ENCODE data around the gene TNRC6C. TPM values are rescaled to one million over a fixed set of nuclear protein-coding genes. Genes with fewer than 3 reads are reported as not detected.

TNRC6C gene, protein sequence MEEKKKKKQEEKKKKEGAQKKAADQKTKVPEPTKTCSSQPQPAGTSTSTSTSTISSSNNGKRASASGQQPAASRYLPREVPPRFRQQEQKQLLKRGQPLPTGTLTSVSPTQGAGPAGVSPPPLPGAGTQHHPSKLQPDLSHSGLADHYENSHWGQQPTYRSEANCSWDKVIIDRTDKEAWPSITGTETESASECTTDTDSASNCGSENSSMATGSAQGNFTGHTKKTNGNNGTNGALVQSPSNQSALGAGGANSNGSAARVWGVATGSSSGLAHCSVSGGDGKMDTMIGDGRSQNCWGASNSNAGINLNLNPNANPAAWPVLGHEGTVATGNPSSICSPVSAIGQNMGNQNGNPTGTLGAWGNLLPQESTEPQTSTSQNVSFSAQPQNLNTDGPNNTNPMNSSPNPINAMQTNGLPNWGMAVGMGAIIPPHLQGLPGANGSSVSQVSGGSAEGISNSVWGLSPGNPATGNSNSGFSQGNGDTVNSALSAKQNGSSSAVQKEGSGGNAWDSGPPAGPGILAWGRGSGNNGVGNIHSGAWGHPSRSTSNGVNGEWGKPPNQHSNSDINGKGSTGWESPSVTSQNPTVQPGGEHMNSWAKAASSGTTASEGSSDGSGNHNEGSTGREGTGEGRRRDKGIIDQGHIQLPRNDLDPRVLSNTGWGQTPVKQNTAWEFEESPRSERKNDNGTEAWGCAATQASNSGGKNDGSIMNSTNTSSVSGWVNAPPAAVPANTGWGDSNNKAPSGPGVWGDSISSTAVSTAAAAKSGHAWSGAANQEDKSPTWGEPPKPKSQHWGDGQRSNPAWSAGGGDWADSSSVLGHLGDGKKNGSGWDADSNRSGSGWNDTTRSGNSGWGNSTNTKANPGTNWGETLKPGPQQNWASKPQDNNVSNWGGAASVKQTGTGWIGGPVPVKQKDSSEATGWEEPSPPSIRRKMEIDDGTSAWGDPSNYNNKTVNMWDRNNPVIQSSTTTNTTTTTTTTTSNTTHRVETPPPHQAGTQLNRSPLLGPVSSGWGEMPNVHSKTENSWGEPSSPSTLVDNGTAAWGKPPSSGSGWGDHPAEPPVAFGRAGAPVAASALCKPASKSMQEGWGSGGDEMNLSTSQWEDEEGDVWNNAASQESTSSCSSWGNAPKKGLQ (N-terminal part only)
- polyA plus RNA-seq (ENCODE audit: insufficient read length in 4 of 4), result 10 to 100 TPM; 11.6 to 19.0 (median 15.1) TPM

DNA sequence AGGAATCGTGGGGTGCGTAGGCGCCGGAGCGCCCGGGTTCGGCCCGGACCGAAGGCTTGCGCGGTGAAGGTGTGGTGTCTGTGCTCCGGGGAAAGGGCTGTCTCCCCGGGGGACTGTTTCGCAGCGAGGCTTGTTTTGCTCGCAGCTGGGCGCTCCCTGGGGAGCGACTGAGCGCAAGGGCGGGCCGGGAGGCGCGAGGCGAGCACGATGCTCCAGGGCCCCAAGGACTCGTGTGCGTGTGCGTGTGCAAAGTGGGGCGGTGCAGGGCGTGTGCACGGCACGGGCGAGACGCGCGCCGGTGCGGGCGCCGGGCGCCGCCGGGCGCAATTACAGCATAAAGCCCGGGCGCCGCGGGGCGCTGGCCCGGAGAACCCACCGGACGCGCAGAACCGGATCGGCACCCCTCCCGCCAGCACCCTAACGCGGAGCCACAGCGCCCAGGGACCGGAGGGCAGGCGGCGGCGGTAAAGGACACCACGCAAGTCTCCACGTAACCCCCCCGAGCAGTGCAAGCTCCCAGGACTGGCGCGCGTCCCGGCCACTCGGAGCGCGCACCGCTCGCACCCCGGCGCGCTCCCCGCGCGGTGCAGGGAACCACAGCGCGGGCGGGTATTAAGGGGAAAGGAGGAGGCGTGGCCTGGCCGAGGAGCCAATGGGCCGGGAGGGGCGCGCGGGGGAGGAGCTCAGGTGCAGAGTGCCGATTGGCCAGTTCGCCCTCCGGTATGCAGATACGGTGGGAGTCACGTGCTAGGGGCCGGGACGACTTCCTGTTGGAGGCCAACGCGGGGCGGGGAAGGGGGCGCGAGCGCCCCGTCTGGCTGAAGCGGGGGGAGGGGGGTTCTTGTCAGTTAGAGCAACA is at the start of gene TNRC6C:
TNRC6C (plus strand) TSS at position 847 of the 859 bp plus-strand sequence. CDS start 45,504 bp downstream, outside the sequence.
- peak; percentile 79 to 97 (median 97) for DNase-seq (ENCODE audit: low read depth in 4 of 4, low spot score in 2 of 4)

DNA sequence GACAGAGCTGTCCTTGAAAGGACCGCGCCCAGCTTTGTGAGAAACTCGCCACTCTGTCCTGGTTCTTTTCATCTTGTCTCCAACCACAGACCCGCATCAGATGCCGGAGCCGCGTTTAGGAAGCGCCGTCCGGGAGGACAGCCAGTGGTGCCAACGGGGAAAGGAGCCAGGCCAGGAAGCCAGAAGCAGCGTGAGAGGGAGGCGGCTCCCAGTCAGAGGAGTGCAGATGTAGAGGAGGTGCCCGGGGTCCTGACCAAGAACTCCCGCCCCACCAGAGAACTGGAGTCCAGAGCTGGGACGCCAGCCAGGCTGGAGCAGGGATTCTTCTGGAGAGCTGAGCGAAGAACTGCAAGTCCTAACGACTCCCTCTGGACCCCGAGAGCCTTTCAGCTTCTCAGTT is 49.3 kb upstream of the TNRC6C start:
- no peak for DNase-seq (ENCODE audit: low read depth in 4 of 4, low spot score in 2 of 4)

DNA sequence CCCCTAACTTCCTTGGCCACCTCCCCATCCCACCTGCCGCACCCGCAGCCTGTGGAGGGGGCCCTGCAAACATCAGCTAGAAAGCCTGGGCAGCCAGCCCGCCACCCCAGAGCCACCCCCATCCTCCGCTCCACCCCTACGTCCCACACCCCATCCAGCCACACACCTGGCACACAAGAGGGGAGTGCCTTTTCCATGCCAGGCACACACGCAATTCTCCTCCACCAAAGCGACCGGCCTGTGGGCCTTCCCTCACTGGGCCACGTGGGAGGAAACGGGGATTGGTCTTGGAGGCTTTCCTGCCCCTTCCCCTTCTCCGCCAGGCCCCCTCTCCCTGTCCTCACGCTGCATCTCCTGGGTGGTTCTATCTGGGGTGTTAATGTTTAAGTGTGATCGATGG is 48.7 kb upstream of the TNRC6C start:
- no peak for DNase-seq (ENCODE audit: low read depth in 4 of 4, low spot score in 2 of 4)

- peak; percentile 65 to 82 (median 74) for DNase-seq (ENCODE audit: low read depth in 4 of 4, low spot score in 2 of 4)
Observed at GRCh38 chr17:77914385-77915254, 43.9 kb upstream of the TNRC6C start.

DNA sequence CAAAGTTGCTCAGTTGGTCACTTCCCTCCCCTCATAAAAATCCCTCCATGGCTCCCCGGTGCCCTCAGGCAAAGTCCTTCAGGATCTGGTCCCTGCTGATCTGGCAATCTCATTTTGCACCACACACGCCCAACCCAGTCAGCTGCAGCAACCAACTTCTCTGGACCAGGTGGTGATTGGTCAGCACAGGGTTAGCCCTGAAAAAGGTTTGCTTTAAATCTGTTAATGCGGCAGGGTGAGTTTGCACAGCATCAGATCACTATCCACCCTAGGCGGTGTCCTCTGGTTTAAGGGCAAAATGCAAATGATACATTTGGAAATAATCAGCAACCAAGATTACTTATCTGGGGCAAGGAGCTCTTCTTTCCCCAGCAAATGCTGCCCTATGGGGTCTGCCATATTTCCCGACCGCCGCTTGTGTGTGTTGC is 42.9 kb upstream of the TNRC6C start:
- no peak for DNase-seq (ENCODE audit: low read depth in 4 of 4, low spot score in 2 of 4)

DNA sequence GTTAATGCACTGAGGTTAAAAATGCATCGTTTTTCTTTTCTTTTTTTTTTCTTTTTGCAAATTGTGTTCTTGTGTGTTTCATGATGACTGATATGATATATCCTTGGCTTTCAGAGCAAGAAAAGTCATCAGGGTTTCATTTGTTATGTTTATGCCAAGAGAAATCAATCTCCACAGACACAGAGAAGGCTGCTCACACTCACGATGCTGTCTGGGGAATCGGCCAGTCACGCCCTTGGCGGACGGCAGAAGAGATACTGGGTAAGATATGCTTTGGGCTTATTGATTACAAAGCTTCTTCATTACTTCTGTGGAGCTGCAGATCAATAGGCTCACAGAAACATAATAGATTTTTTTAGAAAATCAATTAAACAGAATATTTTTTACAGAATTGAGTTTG is 42.2 kb upstream of the TNRC6C start:
- no peak for DNase-seq (ENCODE audit: low read depth in 4 of 4, low spot score in 2 of 4)

DNA sequence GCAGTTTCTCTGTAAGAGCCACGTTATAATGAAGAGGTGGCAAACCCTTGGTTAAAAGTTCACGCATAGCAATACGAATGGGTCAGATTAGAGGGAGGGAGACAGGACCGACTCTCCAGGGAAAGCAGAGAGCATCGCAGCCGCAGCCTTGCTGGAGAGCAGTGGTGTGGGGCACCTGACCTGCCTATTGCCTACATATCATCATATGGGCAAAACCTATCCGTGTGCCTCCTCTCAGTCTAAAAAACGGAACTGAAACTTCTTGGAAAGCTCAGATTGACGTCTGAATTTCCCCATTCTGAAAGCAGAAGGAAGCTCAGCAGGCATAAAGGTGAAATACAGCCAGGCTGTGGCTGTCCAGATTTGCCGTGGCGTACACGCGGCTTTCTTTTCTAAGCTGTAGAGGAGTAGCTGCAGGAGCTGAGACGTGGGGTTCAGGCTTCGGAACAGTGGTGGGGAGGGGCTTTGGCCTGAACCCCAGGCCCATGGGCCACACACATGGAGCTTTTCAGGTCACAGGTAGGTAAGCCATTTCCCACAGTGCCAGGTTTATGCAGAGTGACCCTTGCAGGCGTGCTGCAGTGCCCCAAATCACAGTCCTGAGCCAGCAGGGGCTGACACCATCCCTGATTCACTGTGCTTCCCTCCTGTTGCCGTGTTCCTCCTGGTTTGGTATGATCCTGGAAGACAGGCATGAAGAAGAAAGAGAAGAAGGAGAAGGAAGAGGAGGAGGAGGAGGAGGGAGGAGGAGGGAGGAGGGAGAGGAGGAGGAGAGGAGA is 41.6 kb upstream of the TNRC6C start:
- DNase-seq (ENCODE audit: low read depth in 4 of 4, low spot score in 2 of 4), result no peak

DNA sequence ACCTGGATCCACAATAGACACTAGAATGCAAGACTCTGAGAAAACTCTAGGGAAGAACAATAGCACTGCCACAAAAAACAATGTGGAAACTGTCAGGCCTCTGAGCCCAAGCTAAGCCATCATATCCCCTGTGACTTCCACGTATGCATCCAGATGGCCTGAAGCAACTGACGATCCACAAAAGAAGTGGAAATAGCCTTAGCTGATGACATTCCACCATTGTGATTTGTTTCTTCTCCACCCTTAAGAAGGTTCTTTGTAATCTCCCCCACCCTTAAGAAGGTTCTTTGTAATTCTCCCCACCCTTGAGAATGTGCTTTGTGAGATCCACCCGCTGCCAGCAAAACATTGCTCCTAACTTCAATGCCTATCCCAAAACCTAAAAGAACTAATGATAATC is 39.2 kb upstream of the TNRC6C start:
- no peak for DNase-seq (ENCODE audit: low read depth in 4 of 4, low spot score in 2 of 4)

- DNase-seq (ENCODE audit: low read depth in 4 of 4, low spot score in 2 of 4), result no peak
Observed at GRCh38 chr17:77923135-77923534, 35.4 kb upstream of the TNRC6C start.

- DNase-seq (ENCODE audit: low read depth in 4 of 4, low spot score in 2 of 4), result no peak
Observed at GRCh38 chr17:77923776-77924513, 34.6 kb upstream of the TNRC6C start.

DNA sequence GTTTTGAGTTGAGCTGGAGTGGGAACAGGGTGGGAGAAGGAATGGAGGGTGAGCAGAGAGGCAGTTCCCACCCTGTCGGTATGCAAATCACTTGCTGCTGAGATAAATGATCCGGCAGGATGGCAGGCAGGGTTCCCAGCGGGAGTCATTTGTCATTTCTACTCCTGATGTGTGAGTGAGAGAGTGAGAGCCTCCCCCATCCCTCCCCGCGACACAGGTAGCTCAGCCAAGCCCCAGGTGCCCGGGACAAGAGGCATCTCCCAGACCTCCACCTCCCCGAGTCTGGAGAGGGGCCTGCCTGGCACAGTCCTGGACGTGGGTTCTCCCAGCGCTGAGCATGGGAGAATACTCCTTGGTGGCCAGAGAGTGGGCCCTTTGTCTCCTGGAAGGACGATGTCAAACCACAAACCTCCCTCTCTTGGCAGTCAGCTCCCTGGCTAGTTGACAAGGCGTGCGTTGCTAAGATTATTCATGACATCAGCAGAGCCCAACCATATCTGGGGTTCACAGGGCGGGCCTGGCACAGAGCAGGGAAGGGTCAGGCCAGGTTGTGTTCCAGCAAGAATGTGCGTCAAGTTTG is 33.7 kb upstream of the TNRC6C start:
- DNase-seq (ENCODE audit: low read depth in 4 of 4, low spot score in 2 of 4), result no peak

GRCh38 chr17:77925831-77926543 is 32.5 kb upstream of the TNRC6C start:
- no peak for DNase-seq (ENCODE audit: low read depth in 4 of 4, low spot score in 2 of 4)

DNA sequence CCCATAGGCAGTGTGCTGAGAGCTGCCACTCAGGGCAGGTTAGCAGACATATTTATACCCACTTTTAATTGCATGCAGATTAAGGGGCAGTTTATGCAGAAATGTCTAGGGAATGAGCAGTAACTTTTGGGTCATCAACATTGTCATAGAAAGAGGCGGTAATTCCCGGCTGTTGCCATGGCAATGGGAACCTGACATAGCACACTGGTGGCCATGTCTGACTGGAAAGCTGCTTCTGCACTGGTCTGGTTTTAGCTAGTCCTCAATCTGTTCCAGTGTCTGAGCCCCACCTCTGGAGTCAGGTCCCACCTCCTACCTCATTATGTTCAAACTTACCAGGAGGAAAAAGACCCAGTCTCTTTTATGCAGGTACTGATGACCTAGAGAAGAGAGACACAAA is 31.5 kb upstream of the TNRC6C start:
- DNase-seq (ENCODE audit: low read depth in 4 of 4, low spot score in 2 of 4), result no peak

- DNase-seq (ENCODE audit: low read depth in 4 of 4, low spot score in 2 of 4), result no peak
Observed at GRCh38 chr17:77927777-77928518, 30.6 kb upstream of the TNRC6C start.

GRCh38 chr17:77928519-77929179 is 29.9 kb upstream of the TNRC6C start:
- DNase-seq (ENCODE audit: low read depth in 4 of 4, low spot score in 2 of 4), result no peak
